Activated T-cell treated with anti-CD3 and anti-CD28 coated beads for 24 hours (primary cell): ENCODE data around the gene MIAT.
"Not testable (repeated sequence)": the region's sequence is repeated elsewhere in the genome, so short reads cannot be mapped to it uniquely, and the experiment has no call there.

Source experiments
- DNase-seq: peaks from one replicate; pipeline ENCODE4 v3.0.0-alpha.2; 2020; ENCODE audit warnings: low read depth

Gene MIAT

GRCh38 chr22:26656891-26657851 lies at the start of gene MIAT:
Gene MIAT, plus strand, starts transcription at chr22:26657588.
- DNase-seq = peak; percentile 55

- DNase-seq = no peak
These were observed 49.3 kb upstream of the MIAT start for GRCh38 chr22:26608129-26608528.

GRCh38 chr22:26609287-26609686 lies 48.1 kb upstream of the MIAT start:
- no peak for DNase-seq

- DNase-seq = no peak
These were observed 47.1 kb upstream of the MIAT start for GRCh38 chr22:26610072-26610958.

- no peak for DNase-seq
These were observed 46.4 kb upstream of the MIAT start for GRCh38 chr22:26610996-26611395.

GRCh38 chr22:26612652-26613051 lies 44.7 kb upstream of the MIAT start:
- no peak for DNase-seq

- DNase-seq = not testable (repeated sequence)
These were observed 43.6 kb upstream of the MIAT start for GRCh38 chr22:26613753-26614152.

GRCh38 chr22:26614322-26614721 lies 43.1 kb upstream of the MIAT start:
- DNase-seq = no peak

- DNase-seq = no peak
These were observed 42.2 kb upstream of the MIAT start for GRCh38 chr22:26615149-26615548.

- DNase-seq = no peak
These were observed 41.5 kb upstream of the MIAT start for GRCh38 chr22:26615830-26616435.

GRCh38 chr22:26616650-26617049 lies 40.7 kb upstream of the MIAT start:
- DNase-seq = no peak

GRCh38 chr22:26617271-26618199 lies 39.9 kb upstream of the MIAT start, which contains the start of gene CRYBB1:
Gene CRYBB1, minus strand, starts transcription at chr22:26618027. Its CDS starts 1,708 bp downstream, at chr22:26616319.
- DNase-seq = no peak

GRCh38 chr22:26618455-26618854 lies 38.9 kb upstream of the MIAT start:
- DNase-seq = no peak

GRCh38 chr22:26619510-26619909 lies 37.9 kb upstream of the MIAT start:
- DNase-seq = no peak

- DNase-seq = no peak
These were observed 37.2 kb upstream of the MIAT start for GRCh38 chr22:26620197-26620596.

GRCh38 chr22:26621663-26622062 lies 35.7 kb upstream of the MIAT start, which contains the start of gene CRYBA4:
Gene CRYBA4, plus strand, starts transcription at chr22:26621963. Its CDS starts 634 bp downstream, at chr22:26622597.
- no peak for DNase-seq

- no peak for DNase-seq
These were observed 33.4 kb upstream of the MIAT start for GRCh38 chr22:26623984-26624383.

- no peak for DNase-seq
These were observed 32.6 kb upstream of the MIAT start for GRCh38 chr22:26624803-26625202.

GRCh38 chr22:26629988-26630761 lies 27.2 kb upstream of the MIAT start:
- no peak for DNase-seq

GRCh38 chr22:26631282-26631681 lies 26.1 kb upstream of the MIAT start:
- DNase-seq = no peak
